Occipital lobe (tissue), 2 donors: ENCODE results near the gene CSRNP3. TPM values are rescaled to one million over a fixed set of nuclear protein-coding genes. Genes with fewer than 3 reads are reported as not detected.

ENCODE experiments used
- DNase-seq: peaks from one replicate; lab custom pipeline; 2025; lab: John Stamatoyannopoulos, UW
- total RNA-seq: library from RNA; depleted of rRNA; stranded (reverse); fragments of >200 nt; gene quantifications from one replicate; pipeline ENCODE4 v1.2.3, GENCODE V29; 2014

Gene CSRNP3, protein sequence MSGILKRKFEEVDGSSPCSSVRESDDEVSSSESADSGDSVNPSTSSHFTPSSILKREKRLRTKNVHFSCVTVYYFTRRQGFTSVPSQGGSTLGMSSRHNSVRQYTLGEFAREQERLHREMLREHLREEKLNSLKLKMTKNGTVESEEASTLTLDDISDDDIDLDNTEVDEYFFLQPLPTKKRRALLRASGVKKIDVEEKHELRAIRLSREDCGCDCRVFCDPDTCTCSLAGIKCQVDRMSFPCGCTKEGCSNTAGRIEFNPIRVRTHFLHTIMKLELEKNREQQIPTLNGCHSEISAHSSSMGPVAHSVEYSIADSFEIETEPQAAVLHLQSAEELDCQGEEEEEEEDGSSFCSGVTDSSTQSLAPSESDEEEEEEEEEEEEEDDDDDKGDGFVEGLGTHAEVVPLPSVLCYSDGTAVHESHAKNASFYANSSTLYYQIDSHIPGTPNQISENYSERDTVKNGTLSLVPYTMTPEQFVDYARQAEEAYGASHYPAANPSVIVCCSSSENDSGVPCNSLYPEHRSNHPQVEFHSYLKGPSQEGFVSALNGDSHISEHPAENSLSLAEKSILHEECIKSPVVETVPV
- total RNA-seq: 246 TPM

DNA sequence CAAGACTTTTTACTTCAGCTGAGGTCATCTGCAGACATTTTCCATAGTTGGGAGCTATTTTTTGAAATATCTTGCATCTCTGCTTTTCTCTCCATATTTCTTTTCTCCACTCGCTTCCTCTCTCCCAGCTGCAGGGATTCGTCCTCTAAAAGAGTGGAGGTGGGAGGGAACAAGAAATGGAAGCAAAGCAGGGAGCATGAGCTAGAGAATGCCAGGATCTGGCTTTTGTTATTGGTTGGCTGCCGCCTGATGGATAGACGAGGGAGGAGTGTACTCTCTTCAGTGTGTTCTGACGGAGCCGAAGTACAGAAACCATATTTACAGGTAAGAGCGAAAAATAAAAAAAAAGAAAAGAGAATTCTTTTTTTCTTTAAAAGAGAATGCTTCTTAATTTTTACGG is at the start of gene CSRNP3:
TSS of gene CSRNP3 (plus strand) at position 282 of the 400 bp plus-strand sequence. CDS start 125,368 bp downstream, outside the sequence.
- peak; percentile 69 for DNase-seq

DNA sequence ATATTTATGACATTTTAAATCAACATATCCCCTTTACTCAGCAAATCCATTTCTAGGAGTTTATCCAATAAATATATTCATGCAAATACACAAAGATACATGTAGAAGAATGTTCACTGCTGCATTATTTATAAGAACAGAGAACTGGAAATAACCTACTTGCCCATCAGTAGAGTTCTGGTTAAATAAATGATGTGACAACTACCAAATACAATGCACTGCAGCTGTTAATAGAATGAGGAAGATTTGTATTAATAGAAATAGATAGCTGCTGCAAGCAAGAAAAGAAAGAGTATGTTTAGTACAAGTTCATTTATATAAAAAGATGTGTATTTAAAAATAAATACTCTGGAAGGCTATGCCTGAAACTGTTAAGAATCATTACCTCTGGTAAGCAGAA is 49.3 kb upstream of the CSRNP3 start:
- DNase-seq: no peak

DNA sequence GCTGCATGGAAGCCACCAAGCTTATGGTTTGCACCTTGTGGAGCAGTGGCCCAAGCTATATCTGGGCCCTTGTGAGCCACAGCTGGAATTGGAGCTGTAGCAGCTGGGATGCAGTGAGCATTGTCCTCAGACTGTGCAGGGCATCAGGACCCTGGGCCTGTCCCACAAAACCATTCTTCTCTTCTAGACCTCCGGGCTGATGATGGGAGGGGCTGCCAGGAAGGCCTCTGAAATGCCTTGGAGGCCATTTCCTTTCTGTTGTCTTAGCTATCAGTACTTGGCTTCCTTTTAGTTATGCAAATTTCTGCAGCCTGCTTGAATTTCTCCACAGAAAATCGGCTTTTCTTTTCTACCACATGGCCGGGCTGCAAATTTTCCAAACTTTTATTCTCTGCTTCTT is 46.4 kb upstream of the CSRNP3 start:
- DNase-seq: no peak

DNA sequence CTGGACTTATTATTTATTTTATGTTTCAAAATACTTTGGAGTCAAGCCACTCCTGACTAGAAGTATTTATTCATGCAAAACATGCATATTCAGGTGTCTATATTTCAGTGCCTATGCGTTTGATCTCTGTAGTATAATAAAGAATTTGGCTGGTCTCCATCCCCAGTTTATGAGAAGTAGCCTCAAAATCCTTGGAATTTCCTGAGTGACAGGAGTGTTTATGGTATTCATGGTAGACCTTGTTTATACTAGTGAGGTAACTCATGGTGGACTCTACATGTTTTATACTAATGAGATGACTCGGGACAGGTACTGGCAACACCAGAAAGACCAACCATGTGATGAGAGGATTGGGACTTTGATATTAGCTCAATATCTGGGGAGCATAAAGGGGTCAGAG is 43.9 kb upstream of the CSRNP3 start:
- DNase-seq: no peak

DNA sequence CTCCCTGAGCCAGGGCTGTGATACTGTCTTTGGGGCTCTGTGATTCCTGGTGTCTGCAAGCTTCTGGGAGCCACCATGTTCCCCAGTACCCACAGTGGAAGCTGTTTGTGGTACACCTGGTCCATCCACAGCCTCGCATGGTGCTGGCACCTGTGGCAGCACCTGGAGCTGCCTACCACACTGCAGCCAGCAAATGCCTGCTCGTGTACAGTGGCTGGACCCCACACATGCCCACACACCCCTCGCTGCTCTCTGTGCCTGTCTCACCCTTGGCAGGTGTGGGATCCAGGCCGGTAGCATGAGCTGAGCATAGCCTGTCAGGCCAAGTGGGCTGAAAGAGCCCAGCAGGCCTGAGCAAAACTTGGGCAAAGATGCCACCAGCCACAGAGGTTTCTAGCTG is 41.8 kb upstream of the CSRNP3 start:
- no peak for DNase-seq

DNA sequence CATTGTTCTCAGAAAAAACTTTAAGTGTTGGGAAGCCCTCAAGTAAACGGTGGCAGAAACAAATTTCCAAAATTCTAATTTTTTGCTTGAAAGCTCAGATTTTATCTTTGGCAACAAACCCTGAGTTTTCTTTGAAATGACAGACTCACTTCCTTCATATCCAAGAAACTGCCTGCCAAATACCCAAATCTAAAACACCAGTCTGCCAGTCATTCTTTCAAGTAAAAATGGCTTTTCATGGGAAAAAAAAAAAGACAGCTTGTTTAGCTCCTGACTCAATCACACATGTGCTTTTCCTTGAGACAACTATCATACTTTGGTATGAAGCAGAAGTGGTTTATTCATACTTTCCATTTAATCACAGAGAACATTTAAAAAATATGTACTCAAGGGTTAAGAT is 40.6 kb upstream of the CSRNP3 start:
- DNase-seq: no peak

DNA sequence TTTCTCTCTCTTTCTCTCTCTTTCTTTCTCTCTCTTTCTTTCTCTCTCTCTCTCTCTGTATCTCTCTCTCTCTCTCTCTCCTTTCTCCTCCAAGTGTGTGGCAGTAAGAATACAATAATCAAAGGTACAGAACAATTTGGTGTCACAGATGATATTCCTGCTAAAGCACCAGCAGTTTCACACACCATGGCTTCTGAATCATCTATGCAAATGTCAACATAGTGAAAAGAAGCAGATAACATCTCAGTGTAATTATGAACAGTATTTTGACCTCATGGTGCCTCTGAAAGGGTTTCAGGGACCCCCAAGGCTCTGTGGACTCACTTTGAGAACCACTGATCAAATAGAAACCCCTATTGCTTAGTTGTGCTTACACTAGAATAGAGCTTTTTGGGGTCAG is 38.5 kb upstream of the CSRNP3 start:
- DNase-seq: no peak

DNA sequence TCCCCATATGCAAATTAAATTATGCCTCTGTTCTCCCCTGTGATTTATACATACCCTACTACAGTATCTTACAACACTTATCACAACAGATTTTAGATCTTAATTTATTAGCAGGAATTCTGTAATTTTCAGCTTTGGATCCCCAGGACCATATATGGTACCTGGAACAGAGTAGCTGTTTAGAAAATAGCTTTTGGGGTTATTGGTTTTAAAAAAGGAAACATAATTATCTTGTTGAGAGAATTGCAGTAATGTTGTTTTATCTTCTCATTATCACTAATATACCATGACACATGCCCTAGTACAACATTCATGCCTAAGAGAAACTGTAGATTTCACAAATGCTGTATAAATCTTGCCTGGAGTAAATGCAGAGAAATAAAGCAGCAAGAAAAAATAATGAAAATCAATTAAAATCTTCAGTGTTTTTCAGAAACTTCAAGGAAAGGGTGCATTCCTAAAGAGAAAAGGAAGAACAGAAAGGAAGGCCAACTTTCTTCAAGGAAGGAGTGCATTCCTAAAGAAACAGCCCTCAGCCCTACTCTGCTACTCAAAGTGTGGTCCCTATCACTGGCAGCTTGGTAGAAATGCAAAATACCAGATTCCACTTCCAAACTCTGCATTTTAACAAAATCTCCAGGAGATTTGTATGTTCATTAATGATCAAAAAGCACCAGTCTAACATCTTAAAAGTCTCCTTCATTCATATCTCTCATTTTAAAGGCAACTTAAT is 37.1 kb upstream of the CSRNP3 start:
- no peak for DNase-seq

DNA sequence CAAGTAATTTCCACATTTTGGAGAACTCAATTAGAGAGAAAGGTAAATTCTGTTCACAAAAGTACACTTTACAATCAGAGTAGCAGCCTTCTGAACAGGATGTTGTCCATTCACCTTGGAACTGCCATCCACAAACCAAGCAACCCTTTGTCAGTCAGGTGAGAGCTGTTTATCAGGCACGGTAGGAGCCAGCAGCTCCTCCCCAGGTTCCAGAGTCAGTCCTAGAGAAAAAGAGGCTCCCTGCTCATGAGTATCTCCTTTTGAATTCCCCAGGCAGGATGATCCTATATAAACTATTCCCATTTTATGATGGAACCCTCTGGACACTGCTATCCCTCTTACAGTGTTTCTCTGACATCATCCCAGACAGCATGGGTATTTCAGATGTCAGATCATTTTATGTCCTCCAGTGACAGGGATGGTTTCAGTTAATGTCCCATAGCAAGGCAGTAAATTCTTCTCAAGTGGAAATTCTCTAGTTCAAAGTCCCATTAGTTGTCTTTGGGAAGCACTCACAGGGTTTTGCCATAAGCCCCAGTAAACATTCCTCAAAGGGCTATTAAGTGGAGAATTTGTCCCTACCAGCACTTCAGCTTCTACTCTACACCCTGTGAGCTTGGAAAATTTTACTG is 34.5 kb upstream of the CSRNP3 start:
- DNase-seq: no peak

DNA sequence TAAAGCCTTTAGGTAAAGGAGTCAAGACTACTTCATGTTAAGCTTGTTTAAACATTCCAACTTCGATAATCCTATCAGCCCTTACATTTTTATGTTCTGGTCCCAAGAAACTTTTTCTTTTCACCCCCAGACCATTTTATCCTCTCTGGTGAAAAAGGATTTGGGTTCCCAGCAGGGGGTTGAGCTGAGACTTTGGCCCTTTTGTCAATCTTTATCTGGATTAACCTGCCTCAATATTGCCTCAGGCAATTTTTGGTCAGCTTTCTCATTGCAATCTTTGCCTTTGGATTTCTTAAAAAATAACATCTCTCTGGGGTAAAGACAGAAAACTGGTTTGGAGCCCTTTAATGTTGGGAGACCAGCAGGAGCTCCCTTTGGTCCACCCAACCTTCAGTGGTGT is 33.9 kb upstream of the CSRNP3 start:
- DNase-seq: no peak

DNA sequence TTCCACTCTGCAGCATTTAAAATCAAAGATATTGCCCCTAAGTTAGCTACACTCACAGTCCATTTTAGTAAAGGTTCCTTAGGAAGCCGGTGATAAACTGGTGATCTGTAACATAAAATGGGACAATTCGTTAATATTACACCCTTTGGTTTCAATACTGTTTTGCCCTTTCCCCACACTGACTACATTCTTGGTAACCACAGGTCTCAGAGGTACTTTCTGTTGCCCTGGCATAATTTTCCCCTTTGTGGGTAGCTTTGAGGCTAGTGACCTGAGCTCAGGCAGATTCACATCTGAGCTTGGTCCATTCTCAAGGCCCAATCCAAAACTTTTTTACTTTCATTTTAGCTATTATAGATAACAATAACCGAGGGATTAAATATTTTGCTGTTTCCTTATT is 32.9 kb upstream of the CSRNP3 start:
- no peak for DNase-seq

DNA sequence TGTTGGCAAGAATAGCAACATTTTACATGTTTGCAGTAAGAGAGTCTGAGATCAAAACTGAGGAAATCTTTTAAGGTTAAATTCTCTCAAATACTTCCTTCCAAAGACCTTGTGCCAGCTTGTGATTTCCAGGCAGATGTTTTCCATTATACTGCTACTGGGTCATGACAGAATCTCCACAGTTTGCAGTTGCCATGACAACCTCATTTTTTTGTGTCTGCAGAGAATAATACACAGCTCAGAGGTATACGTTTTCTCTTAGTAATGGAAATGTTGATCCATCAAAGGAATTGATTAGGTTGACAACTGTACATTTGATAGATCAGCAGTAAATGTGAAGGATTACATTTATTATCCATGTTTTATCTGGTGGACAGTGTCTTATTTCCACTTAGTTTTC is 29.1 kb upstream of the CSRNP3 start:
- DNase-seq: no peak

DNA sequence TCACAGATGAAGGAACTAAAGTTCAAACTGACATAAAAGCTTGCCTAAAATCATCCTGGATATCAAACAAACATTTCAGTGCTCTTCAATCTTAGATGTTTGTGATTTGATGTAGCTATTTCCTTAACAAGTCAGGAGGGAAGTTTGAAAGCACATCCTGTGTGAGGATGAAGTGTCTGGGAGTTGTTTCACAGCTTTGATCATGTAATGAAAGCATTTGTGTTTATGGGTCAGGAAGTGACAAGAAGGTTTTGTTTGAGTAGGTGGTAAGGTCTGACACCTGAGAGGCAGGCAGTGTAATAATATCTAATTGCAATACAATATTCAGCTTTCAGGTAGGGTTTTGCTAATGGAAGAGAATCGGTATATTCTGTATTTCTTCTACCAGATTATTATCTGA is 26.0 kb upstream of the CSRNP3 start:
- DNase-seq: no peak

DNA sequence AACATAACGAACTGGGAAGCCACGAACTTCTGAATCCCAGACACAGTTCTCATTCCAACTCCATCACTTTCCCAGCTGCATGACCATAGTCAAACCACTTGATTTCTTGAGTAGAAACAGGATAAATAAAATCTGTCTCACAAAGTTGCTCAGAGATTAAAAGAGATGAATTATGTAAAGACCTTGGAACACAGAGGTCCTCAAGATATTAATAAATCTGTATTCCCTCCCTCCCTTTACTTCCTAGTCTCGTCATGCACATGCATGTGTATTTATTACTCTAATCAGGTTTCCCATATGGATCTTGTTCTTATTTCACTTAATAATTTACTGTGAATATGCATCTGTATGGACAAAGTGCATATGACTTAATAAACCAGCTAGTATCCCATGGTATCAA is 21.1 kb upstream of the CSRNP3 start:
- DNase-seq: no peak

DNA sequence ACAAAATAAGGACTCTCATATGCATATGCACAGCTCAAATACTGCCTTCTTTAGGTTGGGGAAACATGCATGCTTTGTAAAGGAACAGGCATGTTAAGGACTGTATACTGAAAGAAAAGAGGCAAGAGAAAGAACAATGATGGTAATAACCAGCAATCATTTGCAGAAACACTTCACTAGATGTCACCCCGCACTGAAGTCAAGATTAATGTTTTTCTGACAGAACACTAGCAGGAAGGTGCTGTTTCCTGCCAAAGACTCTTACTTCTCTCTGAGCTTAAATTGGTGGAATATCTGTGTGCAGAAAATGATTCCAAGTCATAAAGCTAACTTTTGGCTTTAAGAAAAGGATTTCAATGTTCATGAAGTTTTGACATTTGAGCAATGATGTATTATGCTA is 19.3 kb upstream of the CSRNP3 start:
- DNase-seq: no peak

DNA sequence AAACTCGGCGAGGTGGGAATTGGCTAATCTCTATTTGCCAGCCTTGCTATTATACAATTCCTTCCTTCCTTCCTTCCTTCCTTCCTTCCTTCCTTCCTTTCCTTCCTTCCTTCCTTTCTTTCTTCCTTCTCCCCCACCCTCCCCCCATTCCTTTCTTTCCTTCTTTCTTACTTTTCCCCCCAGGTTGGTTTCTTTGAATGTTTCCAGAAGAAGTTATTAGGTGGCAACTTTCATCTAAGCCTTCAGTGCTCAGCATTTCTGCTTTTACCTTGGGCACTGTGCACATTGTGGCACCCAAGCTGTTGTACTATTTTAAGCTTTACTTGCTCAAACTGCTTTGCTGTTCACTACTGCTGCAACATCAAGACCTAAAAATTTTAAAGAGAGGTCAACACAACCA is 17.2 kb upstream of the CSRNP3 start:
- no peak for DNase-seq

DNA sequence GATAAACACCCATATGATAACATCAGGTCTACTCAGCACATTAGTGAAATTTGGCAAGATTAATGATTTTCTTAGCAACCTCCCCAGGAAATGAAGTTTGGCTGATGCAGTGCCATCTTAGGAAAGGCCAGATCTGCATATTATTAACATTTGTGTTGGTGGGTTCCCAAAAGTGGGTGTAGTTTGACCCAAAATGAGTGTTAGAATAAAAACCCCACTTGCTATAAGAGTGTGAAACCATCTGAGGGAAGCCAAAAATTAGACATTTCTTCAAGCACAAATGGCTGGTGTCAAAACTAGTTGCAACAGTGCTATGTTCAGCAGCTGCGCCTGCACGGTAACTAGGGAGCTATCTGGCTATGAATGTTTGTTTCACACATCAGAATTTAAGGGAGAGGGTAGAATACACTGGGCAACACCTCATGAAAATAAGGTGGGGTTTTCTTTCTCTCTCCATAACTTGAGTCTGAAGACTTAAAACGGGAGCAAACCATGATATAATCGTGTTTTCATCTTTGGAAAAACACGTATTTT is 15.9 kb upstream of the CSRNP3 start:
- DNase-seq: no peak

DNA sequence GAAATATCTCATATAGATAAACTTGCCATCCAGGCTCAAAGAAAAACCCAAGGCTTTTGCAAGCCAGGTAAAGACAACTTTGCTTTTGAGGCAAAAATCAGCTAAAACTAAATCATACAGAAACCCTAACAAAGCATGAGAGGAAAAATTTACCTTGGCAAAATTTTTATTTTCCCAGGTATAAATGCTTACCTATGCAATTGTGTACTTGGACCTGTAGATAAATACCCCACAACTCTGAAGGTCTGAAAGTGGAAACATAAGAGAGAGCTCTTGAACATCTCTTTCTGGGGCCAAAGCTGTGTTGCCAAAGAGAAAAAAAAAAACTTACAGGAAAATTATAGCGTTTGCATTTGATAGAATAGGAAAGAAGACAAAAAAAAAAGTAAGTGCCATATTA is 14.6 kb upstream of the CSRNP3 start:
- no peak for DNase-seq

DNA sequence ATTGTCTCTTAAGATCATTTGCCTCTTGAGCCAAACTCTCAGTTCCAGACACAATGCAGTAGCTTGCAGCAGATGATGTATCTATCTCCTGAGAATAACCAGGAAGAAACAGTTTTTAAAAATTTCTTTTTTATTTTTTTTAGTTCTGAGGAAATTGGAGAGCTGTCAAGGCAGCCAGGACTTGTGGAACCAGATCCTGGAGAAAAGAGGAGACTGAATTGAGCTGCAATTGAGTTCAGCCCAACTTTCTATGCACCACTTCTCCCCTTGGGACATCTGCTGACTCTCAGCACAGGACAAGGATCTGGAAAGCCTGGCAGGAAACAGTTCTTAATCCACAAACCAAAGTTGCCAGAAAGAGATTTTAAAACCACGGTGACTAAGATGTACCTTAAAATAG is 13.5 kb upstream of the CSRNP3 start:
- no peak for DNase-seq

DNA sequence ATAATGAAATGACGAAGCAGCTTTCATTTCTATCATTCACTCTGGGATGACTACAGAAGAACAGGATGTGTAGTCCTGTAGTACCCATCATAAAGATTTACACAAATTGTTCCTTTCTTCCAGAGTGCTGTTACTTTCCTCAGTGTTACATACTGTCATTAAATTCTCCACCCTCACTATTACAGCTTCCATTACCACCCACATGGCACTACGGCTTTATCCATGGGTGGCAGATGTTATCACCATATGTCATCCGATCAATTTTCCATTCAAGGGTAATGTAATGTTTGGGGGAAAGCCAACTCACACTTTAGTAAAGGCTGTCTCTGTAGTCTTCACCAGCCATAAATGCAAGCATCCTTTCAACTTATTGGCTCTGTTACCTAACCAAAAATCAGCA is 7.1 kb upstream of the CSRNP3 start:
- no peak for DNase-seq

DNA sequence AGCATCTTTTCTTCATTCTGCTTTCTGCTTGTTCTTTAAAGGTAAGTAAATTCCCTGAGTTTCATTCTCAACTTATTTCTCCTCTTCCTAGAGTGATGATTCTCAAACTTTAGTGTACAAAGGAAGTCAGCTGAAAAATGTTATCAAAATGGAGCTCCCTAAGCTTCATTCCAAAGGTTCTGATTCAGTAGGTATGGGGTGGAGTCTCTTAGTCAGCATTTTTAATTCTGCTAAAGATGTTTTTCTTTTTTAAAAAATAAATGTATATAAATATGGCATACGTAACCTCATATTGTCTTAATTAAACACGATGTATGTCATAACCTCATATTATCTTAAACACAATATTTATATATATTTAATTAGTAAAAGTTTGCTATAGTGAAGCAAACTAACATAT is 3.1 kb upstream of the CSRNP3 start:
- DNase-seq: no peak

DNA sequence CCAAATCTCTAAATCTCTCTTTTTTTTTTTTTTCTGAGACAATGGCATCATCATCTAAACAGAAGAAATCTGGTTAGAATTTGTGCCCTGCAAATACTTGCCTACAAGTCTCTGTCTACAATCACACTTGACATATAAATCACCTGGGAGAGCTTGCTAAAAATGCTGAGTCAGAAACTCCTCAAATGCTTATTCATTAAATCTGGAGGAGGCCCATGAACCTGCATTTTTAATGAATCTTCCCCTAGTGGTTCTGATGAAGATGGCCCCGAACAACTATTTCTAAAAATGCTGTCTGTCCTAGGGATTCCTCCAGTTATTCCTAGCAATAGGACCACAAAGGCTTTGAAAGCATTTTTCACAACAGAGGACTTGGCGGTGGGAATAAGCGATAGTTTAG is 1.6 kb upstream of the CSRNP3 start:
- DNase-seq: no peak
